ENCODE results near the gene NME1.
A peak's percentile ranks its signal among the peaks of the same experiment; 100 is the strongest.
"Not testable (repeated sequence)": the region's sequence is repeated elsewhere in the genome, so short reads cannot be mapped to it uniquely, and the experiment has no call there.

NME1 gene

GRCh38 chr17:51144266-51145022 is 8.9 kb upstream of the NME1 start:
- DNase-seq (ENCODE audit: low read depth, low spot score): no peak

DNA sequence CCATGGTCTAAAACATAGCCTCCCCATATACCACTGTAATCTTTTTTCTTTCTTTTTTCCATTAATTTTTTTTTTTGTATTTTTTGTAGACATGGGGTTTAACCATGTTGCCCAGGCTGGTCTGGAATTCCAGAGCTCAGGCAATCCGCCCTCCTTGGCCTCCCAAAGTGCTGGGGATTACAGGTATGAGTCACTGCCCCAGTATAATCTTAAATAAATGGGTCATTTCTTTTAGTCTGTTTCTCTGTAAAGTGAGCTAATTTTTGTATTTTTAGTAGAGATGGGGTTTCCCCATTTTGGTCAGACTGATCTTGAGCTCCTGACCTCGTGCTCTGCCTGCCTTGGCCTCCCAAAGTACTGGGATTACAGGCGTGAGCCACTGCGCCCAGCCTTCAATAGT is 5.7 kb upstream of the NME1 start:
- peak; percentile 41 for DNase-seq (ENCODE audit: low read depth, low spot score)

DNA sequence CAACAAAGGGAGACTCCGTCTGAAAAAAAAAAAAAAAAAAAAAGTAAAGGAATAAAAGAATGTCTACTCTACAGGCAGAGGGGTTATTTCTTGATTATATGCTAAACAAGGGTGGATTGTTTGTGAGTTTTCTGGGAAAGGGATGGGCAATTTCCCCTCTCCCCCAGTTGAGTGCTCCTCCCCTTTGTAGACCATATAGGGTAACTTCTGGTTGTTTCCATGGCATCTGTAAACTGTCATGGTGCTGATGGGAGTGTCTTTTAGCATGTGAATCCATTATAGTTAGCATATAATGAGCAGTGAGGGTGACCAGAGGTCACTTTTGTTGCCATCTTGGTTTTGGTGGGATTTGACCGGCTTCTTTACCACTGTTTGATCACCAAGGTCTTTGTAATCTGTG is 4.2 kb upstream of the NME1 start:
- no peak for DNase-seq (ENCODE audit: low read depth, low spot score)

DNA sequence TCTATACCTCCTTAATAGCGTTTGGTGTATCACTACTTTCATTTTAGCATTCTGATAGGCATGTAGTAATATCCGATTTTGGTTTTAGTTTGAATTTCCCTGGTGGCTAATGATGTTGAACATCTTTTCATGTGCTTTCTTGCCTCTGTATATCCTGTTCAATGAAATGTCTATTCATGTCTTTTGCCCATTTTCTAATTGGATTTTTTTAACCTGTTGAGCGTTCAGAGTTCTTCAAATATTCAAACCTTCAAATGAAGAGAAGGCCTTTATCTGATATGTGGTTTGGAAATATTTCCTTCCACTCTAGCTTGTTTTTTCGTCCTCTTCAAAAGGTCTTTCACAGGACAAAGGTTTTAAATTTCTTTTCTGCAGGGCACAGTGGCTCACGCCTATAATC is 2.4 kb upstream of the NME1 start:
- no peak for DNase-seq (ENCODE audit: low read depth, low spot score)

- no peak for DNase-seq (ENCODE audit: low read depth, low spot score)
Measured at GRCh38 chr17:51152766-51153209, 571 bp upstream of the NME1 start.

- peak; percentile 21 for DNase-seq (ENCODE audit: low read depth, low spot score)
Measured at GRCh38 chr17:51154176-51154575, 817 bp downstream of the NME1 start.

DNA sequence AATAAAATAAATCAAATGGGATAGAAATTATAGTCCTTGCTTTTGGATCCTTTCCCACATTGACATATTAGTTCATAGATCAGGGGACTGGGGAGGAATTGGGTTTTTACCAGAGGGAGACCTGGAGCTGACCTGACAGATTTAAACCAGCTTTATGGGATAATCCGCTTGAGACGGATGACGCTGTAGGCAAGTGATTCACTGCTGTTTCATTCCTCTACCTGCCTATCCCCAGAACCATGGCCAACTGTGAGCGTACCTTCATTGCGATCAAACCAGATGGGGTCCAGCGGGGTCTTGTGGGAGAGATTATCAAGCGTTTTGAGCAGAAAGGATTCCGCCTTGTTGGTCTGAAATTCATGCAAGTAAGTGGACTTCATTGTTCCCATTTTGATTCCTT is 2.1 kb downstream of the NME1 start:
- DNase-seq (ENCODE audit: low read depth, low spot score): no peak

GRCh38 chr17:51159604-51160003 is 6.2 kb downstream of the NME1 start:
- DNase-seq (ENCODE audit: low read depth, low spot score): no peak

- no peak for DNase-seq (ENCODE audit: low read depth, low spot score)
Measured at GRCh38 chr17:51161541-51161940, 8.2 kb downstream of the NME1 start.

DNA sequence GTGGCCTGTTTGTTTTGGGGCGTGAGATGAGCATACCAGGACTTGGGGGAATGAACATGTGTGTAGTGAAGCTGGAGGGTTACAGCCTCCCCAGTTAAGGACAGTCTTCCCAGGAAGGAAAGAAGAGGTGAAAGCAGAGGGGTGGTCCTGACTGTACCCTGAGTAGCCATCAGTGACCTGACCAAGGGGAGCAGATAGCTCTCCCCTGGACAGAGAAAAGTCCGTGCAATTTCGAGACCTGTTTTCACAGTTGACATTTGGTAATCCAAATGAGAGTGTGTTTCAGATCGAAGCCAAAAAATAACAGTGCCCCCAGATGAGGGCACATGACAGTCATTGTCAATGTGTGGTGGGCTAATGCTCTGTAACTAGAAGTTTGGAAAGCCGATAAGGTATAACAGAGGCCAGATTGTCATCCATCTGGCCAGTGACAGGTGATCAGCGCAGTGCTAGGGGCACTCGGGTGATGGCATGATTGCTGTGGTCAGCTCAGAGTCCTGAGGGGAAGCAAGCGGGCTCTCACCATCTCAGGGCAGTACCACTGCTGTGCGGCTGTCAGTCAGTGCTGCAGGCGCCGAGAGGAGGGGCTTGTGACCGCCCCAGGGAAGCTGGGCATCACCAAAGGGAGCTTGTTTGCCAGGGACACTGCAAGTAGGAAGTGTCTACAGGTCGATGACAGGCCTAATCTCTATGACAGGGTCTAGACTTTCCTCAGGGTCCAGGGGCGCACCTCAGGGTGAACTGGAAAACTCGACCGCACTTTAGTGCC is 11.7 kb downstream of the NME1 start:
- peak; percentile 39 for DNase-seq (ENCODE audit: low read depth, low spot score)

GRCh38 chr17:51165680-51166197 is 12.4 kb downstream of the NME1 start:
- DNase-seq (ENCODE audit: low read depth, low spot score): no peak

- DNase-seq (ENCODE audit: low read depth, low spot score): peak; percentile 94
Measured at GRCh38 chr17:51166198-51166986, 13.0 kb downstream of the NME1 start, which contains the start of gene NME2. Gene NME2 (plus strand): TSS chr17:51166411. CDS start chr17:51166831, 420 bp downstream.

- DNase-seq (ENCODE audit: low read depth, low spot score): peak; percentile 78
Measured at GRCh38 chr17:51166987-51167931, 13.9 kb downstream of the NME1 start.

GRCh38 chr17:51169340-51169739 is 16.0 kb downstream of the NME1 start:
- DNase-seq (ENCODE audit: low read depth, low spot score): no peak

- DNase-seq (ENCODE audit: low read depth, low spot score): no peak
Measured at GRCh38 chr17:51170736-51171135, 17.4 kb downstream of the NME1 start.

DNA sequence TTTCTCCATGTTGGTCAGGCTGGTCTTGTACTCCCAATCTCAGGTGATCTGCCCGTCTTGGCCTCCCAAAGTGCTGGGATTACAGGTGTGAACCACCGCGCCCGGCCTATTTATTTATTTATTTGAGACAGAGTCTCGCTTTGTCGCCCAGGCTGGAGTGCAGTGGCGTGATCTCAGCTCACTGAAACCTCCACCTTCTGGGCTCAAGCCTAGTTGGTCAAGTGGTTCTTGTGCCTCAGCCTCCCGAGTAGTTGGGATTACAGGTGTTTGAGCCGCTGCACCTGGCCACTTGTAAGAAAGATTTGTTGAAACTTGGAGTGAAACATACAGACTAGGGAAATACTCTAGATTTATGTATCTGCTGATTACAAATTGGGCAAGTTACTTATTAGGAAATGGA is 18.7 kb downstream of the NME1 start:
- DNase-seq (ENCODE audit: low read depth, low spot score): not testable (repeated sequence)

GRCh38 chr17:51180486-51180885 is 27.1 kb downstream of the NME1 start:
- no peak for DNase-seq (ENCODE audit: low read depth, low spot score)

GRCh38 chr17:51184124-51184523 is 30.8 kb downstream of the NME1 start:
- DNase-seq (ENCODE audit: low read depth, low spot score): no peak

GRCh38 chr17:51185763-51186332 is 32.5 kb downstream of the NME1 start:
- DNase-seq (ENCODE audit: low read depth, low spot score): peak; percentile 28

DNA sequence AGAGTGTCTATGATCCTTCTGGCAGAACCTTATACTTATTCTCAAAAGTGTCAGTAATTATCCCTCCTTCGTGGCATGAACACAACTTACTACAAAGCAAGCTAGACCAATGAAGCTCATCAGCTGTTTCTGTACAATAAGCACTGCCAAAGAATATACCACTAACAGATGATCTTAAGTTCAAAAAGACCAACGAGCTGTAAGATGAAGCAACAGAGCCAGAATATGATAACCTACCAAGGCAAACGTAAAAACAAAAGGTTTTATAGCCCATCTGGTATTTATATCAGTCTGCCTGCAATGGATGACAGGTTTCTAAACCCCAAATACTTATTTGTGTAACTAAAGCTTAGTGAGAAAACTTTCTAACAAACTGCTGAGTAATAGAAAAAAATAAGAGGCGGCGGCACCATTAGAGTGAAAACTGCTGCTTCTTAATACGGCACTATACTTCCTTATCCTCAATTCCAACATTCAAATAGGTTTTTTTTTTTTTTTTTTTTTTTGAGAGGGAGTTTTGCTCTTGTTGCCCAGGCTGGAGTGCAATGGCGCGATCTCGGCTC is 35.0 kb downstream of the NME1 start:
- DNase-seq (ENCODE audit: low read depth, low spot score): no peak
